ENCODE measurements around the gene GPATCH8.
"Not testable (repeated sequence)": the region's sequence is repeated elsewhere in the genome, so short reads cannot be mapped to it uniquely, and the experiment has no call there.

Gene GPATCH8

DNA sequence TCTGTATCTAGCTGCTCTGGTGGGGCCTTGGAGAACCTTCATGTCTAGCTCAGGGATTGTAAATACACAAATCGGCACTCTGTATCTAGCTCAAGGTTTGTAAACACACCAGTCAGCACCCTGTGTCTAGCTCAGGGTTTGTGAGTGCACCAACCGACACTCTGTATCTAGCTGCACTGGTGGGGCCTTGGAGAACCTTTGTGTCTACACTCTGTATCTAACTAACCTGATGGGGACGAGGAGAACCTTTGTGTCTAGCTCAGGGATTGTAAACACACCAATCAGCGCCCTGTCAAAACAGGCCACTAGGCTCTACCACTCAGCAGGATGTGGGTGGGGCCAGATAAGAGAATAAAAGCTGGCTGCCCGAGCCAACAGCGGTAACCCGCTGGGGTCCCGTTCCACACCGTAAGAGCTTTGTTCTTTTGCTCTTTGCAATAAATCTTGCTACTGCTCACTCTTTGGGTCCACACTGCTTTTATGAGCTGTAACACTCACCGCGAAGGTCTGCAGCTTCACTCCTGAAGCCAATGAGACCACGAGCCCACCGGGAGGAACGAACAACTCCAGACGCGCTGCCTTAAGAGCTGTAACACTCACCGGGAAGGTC, 133.7 kb downstream of the GPATCH8 start:
- DNase-seq, result not testable (repeated sequence)

DNA sequence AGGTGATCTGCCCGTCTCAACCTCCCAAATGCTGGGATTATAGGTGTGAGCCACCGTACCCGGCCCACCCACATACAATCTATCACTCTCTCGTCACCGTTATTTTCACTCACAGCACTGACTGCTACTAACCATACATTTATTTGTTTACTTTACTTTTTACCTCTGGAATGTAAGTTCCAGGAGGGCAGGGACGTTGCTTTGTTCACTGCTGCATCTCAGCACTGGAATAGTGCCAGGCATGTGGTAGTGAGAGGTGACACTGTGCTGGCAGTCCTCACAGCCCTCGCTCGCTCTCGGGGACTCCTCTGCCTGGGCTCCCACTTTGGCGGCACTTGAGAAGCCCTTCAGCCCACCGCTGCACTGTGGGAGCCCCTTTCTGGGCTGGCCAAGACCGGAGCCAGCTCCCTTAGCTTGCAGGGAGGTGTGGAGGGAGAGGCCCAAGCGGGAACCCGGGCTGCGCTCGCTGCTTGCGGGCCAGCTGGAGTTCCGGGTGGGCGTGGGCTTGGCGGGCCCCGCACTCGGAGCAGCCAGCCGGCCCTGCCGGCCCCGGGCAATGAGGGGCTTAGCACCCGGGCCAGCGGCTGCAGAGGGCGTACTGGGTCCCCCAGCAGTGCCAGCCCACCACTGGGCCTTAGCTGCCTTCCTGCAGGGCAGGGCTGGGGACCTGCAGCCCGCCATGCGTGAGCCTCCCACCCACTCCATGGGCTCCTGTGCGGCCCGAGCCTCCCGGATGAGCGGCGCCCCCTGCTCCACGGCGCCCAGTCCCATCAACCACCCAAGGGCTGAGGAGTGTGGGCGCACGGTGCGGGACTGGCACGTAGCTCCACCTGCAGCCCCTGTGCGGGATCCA, 134.6 kb downstream of the GPATCH8 start:
- not testable (repeated sequence) for DNase-seq

DNA sequence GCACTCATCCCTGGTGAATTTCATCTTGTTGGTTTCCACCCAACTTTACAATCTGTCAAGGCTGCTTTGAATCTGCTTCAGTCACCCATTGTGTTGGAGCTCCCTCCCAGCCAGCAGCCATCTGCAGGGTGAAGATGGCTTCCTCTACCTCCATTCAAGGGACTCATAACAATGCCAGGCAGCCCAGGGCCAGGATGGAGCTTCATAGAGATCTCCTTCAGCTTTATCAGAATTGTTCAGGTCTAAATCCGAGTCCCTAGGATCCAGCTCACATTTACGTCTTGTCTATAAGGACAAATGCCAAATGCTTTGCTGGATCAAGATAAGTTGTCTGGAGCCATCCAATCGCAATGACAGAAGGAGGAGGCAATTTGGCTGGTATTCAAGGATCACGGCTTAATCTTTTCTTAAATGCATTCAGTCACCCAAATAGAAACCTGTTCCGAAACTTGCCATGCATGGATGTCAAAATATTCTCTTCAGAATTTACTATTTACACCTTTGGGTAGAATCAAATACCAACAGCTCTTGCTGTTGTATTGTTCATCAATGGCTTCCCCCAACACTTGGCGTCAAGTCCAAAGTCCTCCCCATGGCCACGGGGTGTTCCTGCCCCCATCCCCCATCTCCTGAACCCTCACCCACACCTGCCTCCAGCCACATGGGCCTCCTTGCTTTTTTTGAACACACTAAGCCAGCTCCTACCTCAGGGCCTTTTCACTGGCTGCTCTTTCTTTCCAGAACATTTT, 135.8 kb downstream of the GPATCH8 start:
- DNase-seq, result no peak

DNA sequence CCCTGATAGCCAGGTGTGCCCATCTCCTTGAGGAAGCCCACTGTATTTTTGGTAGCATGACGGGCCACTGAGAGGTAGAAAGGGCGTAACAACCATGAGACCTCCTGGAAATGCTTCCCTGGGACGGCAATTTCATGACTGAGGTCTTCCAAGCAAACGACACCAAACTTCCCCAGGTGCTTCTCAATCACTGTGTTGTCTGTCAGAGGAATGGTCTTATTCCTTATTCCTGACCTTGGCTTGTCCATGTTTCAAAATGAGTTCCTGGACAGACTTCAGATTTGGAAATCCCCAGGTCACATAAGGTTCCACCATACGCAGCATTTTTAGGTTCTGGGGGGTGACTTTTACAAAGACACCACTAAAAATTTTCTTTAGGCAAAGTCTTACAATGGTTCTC, 138.2 kb downstream of the GPATCH8 start:
- DNase-seq, result not testable (repeated sequence)

DNA sequence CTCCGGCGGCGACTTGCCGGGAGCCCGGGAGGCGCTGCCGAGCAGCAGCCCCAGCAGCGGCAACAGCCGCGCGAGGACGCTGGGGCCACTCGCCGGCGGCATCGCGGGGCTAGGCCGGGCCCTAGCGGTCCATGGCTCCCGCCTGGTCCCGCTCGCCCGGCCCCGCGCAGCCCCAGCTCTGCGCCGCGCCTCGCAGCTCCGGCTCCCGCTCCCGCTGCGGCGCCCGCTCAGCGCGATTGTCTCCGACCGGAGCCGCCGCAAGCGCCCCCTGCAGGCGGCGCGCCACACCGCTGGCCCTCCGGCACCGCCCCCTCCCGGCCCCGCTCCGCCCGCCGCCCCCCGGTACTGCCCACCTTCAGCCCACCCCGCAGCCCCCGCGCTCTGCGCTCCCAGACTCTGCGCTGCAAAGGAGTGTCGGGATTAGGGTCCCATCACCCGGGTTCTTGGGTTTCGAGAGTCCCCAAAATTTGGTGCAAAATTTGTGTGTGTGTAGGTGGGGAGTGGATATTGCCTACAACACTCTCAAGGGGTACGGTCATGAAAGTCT, 139.5 kb downstream of the GPATCH8 start, which contains the start of gene FAM171A2:
Gene FAM171A2 (minus strand): TSS at position 241 of the 547 bp plus-strand sequence. CDS start 139 bp downstream, at position 102.
- peak; percentile 74 to 83 for DNase-seq

DNA sequence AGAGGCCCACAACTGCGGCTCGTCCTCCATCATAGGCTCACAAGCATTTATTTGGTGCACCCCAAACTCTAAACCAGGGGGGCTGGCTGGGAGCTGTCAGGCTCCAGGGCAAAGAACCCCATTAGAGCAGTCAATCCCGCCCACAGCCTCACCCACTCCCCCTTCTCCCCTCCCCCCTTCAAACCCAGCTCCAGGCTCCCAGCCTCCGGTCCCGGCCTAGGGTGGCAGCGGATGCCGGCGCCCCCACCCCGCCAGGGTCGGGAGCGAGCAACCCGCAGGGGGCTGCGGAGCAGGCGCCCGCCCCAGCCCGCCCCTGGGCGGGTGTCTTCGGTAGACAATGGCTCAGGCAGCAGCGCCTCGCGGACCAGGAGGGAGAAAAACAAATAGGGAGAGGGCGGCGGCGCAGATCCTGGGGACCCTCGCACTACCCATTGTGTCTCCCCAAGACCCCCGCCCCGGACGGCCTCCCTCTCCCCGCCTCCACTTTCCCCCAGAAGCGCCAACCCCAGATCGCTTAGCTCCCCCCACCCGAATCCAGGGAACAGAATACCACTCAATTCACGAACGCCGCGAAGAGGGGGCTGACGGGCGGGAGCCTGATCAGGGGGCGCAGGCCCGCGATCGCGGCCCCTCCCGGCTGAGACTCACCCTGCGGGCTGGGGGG, 140.1 kb downstream of the GPATCH8 start:
- DNase-seq, result peak; percentile 43 to 50

DNA sequence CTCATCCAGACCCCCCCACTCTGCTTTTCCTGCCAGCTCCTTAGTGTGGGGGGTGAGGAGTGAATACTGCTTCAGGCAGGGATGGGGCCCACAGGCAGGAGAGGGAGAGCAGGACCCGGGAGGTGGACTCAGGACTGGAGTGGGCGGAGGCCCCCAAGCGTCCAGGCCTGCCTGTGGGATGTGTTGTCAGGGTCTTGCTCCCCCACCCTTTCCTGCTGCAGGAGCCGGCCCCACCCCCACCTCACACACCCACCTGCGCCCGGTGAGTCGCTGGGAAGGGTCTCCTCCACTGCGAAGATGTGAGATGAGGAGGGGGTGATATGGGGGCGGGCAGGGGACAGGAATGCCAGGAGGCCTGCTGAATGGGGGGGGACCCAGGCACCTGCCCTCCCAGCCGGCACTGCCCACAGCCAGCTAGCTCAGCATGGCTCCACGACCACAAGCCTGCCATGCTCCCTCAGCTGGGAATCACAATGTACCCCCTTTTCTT, 140.7 kb downstream of the GPATCH8 start:
- no peak for DNase-seq

DNA sequence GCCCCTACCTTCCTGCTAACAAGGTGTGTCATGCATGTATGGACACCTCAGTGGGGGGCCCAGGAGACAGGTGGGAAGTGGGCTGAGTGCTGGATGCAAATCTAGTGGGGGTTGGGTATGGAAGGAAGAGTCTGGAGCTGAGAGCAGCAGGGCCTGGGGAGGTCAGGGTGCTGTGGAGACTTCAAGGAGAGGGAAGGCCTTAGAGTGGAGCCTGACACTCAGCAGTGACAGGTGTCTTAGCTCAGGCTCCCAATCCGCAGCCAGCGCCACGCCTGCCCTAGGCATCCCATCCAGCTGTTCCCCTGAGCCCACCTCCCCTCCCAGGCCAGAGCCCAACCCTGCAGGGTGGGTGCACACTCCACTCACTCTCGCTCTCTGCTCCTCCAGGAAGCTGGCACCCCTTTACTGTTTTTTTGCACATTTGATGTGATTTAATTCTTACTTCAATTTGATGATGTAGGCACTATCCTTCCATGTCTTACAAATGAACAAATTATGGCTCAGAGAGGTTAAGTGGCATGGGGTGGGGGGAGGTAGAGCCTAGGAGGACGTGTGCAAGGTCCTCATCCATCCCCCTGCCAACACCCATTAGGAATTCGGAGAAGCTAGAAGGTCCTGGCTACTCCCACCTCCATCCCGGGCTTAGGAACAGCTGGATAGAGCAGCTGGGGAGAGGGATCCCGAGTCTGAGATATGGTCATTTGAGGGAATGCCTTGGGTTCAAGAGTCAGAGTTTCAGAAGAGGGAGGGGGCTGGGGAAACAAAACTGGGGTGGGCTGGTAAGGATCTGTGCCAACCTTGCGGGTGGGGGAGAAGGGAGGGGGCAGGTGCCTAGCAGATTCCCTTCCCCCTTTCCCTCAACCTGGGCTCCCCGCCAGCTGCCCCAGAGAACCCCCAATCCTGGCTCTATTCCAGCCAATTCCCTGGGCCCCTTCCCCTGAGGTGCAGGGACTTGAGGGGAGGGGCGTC, 141.6 kb downstream of the GPATCH8 start:
- no peak for DNase-seq

DNA sequence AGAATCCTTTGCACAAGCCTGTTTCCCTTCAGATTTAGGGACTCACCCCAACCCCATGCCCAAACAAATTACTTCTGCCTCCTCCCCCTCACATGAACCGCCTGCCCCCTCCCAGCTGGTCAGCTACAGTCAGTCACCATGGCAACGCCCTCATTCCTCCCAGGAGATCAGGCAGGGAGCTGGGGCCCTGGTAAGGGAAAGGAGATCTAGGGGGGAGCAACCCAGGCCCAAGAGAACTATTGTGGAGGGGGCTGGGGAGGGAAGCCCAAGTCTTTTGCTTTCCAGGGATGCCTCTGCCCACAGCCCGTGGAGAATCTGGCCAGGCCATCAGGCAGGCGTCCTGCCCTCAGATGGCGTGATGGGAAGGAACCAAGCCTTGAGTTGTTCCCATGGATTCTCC, 142.4 kb downstream of the GPATCH8 start:
- no peak for DNase-seq

DNA sequence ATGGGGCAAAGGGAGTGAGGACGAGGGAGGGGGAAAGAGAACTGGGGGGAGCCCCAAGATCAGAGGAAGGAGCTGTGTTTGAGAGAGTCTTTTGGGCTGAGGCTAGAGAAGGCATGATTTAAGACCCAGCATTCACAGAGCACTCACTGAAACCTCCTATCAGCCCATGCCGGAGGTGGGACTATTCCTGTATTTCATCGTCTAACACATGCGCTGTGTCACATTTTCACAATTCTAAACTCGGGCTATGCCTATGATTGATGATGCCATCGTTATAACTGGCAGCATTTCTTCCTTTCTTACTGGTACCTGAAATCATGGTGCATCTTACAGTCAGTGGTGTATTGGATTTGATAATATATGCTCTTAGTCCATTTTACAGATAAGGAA, 143.1 kb downstream of the GPATCH8 start:
- DNase-seq, result no peak

DNA sequence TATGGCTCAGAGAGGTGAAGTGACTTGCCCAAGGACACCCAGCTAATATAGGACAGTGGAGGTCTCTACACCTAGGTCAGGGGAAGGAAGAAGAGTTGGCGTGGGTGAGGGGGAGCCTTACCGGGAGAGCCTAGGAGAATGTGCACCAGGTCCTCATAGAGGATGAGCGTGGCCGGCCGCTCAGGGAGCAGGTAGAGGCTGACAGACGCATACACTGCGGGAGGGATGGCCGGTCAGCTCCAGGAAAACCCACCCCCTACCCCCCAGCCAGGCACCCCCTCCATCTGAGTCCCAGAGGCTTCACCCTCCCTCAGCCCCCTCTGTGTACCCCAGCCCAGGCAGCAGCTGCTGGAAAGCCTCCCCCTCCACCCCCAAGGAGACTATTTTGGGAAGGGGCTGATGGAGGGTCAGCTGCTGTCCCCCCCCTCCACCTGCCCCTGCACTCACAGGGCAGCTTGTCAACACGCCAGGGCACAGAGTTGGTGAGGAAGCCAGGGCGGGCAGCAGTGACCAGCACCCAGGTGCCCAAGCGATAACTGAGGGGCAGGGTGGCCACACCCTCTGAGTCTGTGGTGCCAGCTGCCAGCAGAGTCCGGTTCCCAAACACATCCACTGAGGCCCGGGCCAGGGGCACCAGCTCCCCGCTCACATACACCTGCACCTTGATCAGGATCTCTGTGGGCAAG, 143.6 kb downstream of the GPATCH8 start:
- no peak for DNase-seq

DNA sequence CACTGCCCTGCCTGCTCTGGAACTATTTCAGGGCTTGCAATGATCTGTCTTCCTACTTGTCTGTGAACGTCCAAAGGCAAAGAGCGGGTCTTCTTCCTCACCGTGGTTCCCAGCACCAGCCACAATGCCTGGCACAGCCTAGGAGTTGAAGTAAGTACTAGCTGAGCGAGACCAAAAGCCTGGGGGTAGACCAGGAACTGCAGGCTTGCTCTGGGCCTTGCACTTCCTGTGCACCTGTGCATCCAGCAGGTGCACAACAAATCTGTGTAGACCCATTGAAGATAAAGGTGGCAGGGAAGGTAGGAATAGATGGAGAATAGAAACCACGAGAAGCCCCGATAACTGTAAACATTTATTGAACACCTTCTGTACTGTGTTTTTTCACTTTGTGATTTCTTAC, 144.2 kb downstream of the GPATCH8 start:
- DNase-seq, result no peak

DNA sequence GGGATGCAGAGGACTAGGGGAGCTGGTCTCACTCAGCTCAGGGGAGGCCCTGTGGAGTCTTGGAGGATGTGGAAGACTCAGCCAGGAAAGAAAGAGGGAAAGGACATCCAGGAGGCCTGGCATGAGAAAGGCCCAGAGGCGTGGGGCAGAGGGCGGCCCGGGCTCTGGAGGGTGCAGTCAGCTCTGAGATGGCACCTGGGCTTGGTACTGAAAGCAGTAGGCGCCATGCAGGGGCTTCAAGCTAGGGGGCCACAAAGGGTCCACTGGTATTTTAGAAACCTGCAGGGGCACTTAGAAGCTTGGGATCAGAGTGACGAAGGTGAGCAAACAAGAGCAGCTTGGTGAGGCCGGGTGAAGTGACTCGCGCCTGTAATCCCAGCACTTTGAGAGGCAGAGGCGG, 145.1 kb downstream of the GPATCH8 start:
- no peak for DNase-seq

DNA sequence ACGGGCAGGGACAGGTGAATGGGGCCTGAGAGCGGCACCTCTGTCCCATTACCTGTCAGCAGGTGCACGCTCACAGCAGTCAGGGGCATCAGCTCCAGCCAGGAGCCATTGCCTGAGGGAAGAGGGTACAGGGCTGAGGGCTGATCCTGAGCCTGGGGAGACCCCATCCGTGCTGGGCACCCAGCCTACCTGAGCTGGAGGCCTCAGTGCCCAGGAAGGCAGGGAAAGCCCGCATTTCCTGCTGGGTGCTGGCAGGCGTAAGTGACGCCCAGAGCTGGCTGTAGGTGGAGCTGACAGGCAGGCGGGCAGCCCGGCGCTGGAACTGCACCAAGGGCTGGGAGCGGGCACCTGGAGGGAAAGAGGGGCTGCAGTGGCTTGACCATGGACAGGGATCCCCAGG, 147.0 kb downstream of the GPATCH8 start:
- no peak for DNase-seq

DNA sequence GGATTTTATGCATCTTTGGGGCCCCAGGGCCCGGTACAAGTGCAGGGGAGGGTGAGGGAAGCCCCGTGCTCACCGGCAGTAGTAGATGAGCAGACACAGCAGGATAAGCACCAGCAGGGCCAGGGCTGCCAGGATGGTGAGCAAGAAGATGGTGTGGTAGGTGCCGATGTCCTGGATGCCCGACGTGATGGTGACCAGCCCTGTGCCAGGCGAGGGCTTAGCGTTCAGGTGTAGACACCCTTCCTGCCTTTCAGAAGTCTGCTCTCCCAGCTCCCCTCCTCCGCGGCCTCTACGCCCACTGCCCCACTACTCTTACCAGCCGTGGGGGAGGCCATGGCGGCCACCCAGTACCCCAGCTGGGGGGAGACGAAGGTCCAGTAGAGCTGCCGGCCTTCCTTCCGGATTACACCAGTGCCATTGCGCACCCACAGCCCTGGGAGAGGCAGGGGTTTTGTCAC, 147.5 kb downstream of the GPATCH8 start:
- no peak for DNase-seq

DNA sequence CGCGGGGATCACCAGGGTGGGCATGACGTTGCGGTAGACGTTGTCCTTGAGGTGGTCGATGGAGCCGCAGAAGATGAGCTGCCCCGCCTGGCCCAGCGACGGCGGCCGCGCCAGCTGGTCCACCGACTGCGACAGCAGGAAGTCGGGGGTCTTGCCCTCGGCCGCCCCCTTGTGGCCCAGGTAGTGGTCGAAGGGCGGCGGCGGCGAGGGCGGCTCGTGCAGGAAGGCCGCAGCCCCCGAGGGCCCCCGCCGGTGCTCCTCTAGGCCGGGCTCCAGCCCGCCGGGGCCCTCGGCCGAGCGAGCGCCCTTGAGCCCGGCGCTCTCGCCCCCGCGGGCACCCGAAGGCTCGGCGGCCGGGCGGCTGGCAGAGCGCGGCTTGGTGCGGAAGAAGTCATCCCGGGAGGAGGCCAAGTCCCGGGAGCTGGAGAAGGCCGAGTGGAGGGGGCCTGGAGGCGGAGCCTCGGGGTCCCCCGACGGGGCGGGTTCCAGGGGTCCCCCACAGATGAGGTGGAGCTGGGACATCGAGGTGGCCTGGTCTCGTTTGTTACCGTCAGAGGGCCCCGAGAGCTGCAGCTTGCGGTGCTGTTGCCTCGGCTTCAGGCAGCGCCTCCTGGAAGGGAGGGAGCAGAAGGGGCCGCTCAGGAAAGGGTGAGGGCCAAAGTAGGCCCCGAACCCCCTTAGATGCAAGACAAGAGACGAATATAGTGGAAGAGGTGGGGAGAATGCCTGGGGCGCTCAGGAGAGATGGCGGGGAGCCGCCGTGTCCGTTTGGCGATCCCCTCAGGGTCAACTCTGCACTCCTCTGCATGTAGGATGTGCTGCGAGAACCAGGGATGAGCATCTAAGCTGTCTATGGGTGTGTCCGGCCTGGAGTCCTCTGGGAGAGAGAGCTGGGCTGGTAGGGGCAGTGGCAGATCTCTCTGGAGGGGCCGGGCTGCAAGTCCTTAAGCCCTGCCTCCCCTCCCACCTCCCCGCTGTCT, 148.3 kb downstream of the GPATCH8 start:
- peak; percentile 68 to 75 for DNase-seq

DNA sequence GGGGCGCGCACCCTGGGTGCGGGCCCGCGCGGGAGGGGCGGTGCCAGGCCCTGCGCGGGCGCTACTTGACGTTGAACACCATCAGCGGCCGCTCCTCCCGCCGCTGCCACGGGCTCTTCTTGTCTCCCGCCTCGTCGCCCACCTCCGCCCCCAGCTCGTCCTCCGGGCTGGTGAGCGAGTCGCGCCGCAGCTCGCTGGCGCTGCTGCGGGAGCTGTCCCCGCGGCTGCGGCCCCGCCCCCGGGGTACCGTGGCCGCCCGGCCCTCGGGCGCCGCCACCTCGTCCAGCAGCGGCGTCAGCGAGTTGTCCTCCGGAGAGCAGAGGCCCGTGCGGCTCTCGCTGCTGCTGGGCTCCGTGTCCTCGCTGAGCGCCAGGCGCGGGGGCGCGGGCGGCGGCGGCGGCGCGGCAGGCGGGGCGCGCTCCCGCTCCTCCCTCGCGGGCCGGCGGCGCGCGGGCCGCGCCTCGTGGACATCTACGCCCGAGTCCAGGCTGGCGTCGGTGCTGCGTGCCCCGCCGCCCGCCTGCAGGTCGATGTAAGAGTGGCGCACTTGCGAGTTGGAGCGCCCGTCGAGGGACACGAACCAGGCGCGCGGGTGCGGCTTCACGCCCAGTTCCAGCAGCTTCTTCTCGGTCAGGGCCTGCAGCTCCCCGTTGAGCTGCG, 149.4 kb downstream of the GPATCH8 start:
- peak in 1 of 2 experiments; percentile 43 for DNase-seq

DNA sequence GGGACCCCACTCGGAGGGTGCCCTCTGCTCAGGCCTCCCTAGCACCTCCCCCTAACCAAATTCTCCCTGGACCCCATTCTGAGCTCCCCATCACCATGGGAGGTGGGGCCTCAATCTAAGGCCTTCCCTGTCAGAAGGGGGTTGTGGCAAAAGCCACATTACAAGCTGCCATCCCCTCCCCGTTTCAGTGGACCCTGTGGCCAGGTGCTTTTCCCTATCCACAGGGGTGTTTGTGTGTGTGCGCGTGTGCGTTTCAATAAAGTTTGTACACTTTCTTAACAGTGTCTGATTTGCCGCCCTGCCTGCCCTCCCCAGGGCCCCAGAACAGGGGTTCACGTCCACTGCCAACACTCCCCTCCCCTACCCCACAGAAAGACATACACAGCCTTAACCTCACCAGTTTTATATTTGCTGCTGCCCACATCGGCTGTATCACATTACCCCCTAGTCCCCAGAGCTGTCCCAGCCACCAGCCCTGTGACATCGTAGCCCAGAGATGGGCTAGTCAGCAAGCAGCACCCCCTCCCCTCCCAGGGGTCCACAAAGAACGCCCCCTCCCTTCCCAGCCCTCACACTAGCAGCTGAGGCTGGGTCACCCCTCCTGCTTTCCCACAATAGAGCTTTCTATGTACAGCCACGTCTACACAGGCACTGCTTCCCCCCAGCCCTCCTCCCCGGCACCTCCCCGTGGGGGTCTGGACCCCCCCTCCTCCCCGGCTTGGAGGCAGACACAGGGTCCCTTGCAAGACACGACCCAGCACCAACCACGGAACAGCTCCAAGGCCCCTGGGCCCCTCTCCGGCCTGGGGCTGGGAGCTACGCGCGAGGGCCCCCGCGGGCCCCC, 150.2 kb downstream of the GPATCH8 start:
- DNase-seq, result no peak
